SKM-1 (cell line): Measurements from ENCODE around the gene FAM131A.

Experiments
- DNase-seq: peaks from one replicate; lab custom pipeline; 2025; ENCODE audit not compliant: unreplicated experiment; lab: John Stamatoyannopoulos, UW

Gene FAM131A

DNA sequence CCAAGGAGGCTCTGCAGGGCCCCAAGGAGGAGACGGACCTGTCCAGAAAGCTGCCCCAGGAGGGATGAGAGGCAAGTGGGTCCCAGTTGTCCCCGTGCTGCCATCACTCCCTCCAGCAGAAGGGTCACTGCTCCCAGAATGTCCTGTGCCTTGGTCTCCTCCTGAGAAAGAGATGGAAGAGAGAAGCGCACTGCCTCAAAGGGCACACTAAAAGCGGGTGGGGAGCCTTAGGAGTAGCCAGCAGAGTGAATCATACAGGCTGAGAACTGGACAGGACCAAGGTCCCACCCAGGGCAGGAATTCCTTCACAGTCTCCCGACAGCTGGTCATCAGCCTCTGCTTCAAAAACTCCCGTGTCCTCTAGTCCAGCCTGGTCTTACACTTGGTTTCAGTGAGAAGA is 36.0 kb downstream of the FAM131A start:
- no peak for DNase-seq

DNA sequence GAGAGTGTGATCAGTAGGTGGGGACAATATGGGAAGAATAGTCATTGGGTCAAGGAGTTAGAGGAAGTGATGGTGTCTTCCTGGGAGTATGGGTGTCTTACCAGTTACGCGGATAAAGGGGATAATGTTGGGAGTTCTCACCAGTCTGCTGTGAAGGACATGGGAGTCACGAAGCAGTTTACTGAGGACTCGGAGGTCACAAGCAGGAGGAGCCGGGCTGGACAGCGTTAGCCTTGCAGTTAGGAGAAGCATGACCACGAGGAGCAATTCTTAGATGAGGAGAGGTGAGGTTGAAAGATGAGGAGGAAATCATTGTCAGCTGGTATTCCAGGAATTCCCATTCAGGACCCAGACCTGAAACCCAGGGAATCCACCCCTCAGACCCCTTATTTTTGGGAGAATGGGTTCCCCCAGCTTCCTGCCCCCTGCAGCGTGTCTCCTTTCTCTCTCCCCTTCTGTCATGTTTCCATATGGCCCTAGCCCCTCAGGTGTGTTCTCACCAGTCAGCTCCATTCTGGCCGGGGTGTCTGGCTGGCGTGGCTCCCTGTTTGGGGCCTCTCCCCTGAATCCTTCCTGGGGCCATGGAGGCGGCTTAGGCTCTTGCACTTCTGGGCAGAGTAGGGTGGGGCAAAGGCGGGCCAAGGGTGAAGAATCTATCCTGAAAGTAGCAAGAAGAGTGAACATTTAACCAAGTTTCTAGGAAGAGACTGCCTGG is 38.5 kb downstream of the FAM131A start:
- no peak for DNase-seq

DNA sequence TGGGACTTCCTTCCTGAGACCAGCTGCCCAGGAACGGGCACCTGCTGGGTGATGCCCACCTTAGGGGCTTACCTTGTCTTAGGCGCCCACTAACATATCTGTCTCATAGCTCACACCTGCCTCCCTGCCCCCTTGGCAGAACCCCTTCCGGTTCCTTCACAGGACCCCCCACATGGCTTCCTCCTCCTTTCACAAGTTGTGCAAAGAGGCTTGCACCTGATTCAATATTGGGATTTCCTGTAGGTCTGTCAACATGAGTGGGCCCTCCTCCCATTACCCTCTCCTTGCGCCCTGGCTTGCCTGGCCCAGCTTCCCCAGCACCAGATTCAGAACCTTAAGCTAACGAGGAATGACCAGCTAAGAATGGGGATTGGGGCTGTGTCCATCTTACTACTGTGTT is 40.0 kb downstream of the FAM131A start:
- DNase-seq, result no peak

DNA sequence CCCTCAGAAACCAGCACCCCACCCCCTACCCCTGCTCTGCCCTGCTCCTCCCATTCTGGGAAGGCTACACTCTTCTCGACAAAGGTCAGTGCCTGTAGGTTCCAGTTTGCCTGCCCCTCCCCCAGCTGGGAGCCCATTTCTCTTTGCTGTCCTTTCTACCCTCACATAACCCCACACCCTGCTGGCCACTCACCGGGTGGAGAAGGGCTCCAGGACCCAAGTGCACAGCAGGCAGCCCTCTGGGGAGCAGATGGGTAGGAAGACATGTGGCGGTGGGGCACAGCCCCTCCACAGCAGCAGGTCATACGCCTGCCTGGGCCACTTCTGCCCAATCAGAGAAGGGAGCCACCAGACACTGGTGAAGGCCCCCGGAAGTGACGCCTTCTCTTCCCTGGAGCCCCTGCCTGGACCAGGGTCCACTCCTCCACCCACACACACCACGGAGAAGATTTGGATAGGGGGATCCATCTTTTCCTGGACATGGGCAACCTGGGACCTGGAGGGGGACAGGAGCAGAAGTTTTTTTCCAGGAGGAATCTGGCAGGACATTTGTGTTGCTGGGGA is 40.6 kb downstream of the FAM131A start, which contains the start of gene THPO:
Gene THPO, minus strand, starts transcription at position 326 of the 564 bp plus-strand sequence. CDS start 1,948 bp downstream, outside the sequence.
- DNase-seq, result no peak

DNA sequence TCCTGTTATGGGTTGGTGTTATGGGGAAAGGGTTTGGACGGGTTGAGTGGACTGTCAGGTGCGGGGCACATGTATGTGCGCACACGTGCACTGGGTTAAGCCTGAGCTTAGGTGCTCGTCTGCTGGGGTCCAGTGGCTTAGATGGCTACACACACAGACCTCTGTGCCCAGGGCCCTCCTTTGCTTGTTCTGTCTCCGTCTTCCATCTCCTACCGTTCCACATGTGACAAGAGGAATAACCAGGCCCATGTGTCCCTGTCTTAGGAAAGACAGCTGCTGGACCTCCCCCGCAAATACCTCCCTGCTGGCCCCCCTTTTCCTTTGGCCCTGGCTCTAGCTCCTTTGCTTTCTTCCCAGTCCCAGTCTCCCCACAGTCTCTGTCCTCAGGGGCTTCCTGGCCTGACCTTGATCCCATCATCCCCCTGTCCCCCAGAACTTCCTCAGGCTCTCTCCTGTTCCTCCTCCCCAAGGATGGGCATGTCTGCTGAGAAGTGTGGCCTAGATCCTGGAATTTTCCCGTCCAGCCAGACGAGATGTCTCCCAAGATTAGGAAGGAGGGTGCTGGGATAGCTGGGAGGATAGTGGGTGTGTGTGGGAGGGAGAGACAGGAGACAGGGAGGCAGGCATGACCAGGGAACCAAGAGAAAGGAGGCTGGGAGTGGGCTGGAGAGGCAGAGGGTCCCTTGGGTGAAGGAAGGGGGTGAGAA is 41.4 kb downstream of the FAM131A start:
- no peak for DNase-seq

DNA sequence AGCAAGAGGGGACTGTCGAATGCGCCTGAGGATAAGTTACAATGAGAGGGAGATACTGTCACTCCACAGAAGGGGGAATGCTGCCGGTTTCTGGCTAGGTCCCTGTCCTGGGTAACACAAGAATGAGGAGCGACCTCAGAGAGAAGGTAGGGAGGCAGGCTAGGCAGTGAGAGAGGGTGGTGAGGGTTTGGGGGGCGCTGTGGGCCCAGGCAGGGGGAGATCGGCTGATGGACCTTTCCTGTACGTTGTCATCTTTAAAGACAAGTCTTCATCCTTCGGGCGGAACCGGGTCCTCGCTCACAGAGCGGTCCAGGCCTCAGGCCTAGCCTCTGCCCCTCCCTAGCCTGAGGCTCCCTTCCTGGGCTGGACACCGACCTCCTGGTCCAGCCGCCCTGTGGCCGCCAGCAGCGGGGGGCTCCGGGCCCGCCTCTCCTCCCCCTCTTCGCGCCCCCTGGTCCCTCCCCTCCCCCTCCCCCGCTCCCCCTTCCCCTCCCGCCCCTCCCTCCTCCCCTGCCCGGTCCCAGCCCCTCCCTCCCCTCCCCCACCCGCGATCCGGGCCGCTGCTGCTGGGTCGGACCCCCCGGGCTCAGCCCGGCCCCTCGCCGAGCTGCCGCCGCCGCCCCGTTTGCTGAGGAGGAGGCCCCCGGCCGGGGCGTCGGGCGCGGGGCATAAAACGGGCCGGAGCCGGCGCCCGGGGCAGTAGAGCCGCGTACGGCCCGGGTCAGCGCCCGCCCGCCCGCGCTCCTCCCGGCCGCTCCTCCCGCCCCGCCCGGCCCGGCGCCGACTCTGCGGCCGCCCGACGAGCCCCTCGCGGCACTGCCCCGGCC is 42.2 kb downstream of the FAM131A start, which contains the start of gene CHRD:
Gene CHRD, plus strand, starts transcription at position 697 of the 827 bp plus-strand sequence. CDS start 265 bp downstream, outside the sequence.
- DNase-seq, result no peak

DNA sequence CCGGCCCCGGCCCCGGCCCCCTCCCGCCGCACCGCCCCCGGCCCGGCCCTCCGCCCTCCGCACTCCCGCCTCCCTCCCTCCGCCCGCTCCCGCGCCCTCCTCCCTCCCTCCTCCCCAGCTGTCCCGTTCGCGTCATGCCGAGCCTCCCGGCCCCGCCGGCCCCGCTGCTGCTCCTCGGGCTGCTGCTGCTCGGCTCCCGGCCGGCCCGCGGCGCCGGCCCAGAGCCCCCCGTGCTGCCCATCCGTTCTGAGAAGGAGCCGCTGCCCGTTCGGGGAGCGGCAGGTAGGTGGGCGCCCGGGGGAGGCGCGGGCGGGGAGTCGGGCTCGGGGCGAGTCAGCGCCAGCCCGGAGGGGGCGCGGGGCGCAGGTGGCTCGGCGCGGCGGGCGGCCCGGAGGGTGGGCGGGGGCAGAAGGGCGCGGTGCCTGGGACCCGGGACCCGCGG is 42.8 kb downstream of the FAM131A start:
- DNase-seq, result no peak

DNA sequence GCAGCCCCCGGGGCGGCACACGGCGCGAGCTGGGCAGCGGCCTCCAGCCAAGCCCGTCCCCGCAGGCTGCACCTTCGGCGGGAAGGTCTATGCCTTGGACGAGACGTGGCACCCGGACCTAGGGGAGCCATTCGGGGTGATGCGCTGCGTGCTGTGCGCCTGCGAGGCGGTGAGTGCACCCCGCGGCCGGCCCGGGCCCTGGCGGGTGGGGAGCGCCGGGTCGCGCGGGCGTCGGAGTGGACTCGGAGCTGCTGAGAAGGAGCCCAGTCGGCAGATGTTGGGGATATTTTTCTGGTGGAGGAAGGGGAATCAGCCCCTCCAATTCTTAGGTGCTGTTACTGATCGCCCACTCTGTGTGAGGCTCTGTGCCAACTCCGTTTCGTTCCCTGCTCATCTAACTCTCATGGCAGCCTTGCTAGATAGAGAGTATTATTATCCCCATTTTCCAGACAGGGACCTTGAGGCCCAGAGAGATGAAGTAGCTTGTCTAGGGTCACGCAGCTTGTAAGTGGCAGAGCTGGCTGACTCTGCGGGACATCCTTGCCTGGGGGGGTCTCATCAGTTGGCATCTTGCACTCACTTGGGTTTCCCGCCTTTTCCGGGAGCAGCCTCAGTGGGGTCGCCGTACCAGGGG is 43.3 kb downstream of the FAM131A start:
- DNase-seq, result no peak

DNA sequence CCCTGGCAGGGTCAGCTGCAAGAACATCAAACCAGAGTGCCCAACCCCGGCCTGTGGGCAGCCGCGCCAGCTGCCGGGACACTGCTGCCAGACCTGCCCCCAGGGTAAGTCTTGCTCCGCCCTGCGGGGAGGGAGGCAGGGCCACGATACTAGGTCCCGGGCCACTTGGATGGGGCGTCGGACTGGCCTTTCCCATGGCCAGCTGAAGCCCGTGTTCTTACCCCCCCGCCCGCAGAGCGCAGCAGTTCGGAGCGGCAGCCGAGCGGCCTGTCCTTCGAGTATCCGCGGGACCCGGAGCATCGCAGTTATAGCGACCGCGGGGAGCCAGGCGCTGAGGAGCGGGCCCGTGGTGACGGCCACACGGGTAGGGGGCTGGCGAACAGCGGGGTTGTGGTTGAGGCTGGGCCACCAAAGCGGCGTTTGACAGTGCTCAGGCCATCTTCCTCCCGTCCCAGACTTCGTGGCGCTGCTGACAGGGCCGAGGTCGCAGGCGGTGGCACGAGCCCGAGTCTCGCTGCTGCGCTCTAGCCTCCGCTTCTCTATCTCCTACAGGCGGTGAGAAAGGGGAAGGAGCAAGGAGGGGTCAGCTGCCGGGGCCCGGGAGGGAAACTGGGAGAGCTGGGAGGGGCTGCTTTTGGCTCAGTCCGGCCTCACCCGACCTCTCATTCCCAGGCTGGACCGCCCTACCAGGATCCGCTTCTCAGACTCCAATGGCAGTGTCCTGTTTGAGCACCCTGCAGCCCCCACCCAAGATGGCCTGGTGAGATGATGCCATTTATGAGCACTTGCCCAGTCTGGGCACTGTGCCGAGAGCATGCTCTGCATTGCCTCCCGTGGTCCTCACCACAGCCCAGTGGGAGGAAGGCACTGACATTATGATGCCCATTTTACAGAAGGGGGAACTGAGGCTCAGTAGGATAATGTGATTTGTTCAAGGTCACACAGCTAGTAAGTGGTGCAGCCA is 44.1 kb downstream of the FAM131A start:
- DNase-seq, result no peak

DNA sequence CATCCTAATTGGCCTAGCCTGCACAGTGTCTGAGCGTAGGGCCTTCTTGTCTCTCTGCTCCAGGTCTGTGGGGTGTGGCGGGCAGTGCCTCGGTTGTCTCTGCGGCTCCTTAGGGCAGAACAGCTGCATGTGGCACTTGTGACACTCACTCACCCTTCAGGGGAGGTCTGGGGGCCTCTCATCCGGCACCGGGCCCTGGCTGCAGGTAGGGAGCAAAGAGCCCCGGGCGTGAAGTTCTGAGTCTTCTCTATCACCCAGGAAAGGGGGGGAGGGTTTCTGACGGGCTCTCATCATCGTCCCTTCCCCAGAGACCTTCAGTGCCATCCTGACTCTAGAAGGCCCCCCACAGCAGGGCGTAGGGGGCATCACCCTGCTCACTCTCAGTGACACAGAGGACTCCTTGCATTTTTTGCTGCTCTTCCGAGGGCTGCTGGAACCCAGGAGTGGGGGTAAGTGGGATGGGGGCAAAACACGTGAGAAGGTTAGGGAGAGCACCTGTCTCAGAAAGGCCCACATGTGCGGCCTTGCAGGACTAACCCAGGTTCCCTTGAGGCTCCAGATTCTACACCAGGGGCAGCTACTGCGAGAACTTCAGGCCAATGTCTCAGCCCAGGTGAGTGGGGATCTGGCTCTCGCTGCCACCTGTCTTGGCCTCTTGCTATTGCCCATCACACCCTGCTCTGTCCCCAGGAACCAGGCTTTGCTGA is 45.1 kb downstream of the FAM131A start:
- no peak for DNase-seq

DNA sequence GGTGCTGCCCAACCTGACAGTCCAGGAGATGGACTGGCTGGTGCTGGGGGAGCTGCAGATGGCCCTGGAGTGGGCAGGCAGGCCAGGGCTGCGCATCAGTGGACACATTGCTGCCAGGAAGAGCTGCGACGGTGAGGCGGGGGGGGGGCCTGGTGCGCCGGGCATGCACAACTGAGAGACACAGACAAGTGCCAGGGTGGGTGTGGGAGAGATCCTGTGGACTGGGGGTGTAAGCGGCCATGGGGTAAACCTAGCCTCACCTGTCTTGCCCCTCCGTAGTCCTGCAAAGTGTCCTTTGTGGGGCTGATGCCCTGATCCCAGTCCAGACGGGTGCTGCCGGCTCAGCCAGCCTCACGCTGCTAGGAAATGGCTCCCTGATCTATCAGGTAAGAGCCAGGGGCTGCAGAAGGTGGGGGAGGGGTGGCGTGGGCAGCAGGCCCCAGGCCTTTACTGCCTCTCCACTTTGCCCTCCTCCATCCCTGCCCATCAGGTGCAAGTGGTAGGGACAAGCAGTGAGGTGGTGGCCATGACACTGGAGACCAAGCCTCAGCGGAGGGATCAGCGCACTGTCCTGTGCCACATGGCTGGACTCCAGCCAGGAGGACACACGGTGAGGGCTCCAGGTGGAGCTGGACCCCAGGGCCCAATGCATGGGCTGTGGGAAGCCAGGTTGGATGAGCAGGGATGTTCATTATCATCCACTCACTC is 45.8 kb downstream of the FAM131A start:
- DNase-seq, result no peak

DNA sequence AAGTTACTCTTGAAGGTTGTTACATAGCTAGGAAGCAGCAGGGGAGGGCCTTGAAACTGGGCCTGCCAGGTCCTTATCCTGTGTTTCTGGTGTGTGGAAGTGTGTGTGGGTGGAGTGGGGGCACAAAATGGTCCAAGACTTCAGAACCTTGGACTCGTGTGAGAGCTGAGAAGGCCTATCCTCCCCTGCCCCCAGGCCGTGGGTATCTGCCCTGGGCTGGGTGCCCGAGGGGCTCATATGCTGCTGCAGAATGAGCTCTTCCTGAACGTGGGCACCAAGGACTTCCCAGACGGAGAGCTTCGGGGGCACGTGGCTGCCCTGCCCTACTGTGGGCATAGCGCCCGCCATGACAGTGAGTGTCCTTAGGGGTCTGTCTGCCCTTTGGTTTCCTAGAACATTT is 46.9 kb downstream of the FAM131A start:
- DNase-seq, result no peak

DNA sequence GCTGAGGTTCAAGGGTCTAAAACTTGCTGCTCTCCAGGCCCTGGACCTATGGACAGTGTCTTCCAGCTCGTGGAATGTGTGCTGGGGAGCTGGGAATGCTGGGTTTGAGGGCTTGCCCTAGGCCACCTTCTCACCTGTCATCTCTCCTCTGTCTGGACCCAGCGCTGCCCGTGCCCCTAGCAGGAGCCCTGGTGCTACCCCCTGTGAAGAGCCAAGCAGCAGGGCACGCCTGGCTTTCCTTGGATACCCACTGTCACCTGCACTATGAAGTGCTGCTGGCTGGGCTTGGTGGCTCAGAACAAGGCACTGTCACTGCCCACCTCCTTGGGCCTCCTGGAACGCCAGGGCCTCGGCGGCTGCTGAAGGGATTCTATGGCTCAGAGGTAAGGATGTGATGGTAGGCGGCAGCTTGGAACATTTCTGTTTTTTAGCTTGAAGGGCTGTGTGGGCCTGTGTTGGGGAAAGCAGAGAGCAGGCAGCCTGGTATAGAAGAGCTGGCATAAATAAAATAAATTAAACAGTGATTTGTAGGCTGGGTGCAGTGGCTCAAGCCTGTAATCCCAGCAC is 47.5 kb downstream of the FAM131A start:
- no peak for DNase-seq

DNA sequence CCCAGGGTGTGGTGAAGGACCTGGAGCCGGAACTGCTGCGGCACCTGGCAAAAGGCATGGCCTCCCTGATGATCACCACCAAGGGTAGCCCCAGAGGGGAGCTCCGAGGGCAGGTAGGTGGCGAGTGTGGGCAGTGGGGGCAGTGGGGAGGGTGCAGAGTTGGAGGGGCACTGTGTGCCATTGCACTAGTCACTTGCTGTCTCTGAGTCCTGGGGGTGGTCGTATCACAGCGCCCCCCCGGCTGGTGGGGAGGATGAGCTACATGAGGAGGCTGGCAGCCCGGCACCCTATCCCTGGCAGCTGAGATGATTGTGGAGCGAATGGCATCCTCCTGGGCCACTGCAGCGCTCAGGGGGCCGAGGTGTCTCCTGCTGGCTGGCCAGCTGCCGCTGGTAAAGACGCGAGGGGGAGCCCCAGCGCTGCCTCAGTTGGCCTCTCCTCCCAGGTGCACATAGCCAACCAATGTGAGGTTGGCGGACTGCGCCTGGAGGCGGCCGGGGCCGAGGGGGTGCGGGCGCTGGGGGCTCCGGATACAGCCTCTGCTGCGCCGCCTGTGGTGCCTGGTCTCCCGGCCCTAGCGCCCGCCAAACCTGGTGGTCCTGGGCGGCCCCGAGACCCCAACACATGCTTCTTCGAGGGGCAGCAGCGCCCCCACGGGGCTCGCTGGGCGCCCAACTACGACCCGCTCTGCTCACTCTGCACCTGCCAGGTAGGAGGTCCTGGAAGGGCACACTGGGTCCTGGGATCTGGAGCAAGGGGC is 48.8 kb downstream of the FAM131A start:
- no peak for DNase-seq

DNA sequence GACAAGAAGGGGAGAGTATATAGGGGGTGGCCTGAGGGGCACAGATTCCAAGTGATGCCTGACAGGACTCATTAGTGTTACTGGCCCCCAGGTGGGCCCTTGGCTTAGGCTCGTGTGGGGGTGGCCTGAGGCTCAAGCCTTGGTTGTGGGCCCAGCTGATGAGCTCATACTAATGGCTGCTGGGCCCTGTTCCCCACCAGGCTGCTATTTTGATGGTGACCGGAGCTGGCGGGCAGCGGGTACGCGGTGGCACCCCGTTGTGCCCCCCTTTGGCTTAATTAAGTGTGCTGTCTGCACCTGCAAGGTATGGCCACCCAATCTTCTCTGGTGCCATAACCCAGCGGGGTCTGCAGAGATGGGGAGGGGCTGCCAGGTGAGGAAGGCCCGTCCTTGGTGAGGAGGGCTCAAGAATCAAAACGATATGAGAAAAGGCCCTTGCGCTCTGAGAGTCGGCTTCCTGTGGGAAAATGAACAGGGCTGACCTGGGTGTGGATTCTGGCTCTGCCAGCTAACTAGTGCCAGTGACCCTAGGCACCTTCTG is 49.8 kb downstream of the FAM131A start:
- DNase-seq, result no peak

DNA sequence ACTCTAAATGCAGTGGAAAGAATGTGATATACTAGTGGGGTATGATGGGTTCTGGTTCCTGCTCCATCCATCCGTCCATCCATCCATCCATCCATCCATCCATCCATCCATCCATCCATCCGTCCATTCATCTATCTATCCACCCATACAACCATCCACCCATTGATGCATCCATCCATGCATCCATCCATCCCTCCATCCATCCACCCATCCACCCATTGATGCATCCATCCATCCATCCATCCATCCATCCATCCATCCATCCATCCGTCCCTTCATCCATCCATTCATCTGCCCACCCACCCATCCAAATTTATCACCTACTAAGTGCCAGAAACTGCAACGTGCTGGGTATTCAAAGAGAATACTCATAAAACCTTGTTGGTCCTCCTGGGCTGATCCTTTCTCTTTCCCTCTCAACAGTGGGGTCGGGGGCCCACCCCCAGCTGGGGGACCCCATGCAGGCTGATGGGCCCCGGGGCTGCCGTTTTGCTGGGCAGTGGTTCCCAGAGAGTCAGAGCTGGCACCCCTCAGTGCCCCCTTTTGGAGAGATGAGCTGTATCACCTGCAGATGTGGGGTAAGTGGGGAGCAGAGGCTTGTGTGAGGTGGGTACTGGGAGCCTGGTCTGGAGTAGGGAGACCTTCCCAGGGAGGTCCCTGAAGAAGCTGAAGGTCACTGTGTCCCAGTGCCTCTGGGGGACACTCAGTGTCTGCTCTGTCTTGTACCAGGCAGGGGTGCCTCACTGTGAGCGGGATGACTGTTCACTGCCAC is 51.0 kb downstream of the FAM131A start:
- no peak for DNase-seq
